Activated naive CD8-positive, alpha-beta T cell treated with anti-CD3 and anti-CD28 coated beads, Interleukin-2, amount 50 U/mL, for 16 hours (primary cell): Measurements from ENCODE around the gene TADA3.

Source experiments
- DNase-seq: peaks from one replicate; pipeline ENCODE4 v3.0.0-alpha.2; 2020; ENCODE audit warnings: low read depth, low spot score

TADA3 gene, protein sequence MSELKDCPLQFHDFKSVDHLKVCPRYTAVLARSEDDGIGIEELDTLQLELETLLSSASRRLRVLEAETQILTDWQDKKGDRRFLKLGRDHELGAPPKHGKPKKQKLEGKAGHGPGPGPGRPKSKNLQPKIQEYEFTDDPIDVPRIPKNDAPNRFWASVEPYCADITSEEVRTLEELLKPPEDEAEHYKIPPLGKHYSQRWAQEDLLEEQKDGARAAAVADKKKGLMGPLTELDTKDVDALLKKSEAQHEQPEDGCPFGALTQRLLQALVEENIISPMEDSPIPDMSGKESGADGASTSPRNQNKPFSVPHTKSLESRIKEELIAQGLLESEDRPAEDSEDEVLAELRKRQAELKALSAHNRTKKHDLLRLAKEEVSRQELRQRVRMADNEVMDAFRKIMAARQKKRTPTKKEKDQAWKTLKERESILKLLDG

DNA sequence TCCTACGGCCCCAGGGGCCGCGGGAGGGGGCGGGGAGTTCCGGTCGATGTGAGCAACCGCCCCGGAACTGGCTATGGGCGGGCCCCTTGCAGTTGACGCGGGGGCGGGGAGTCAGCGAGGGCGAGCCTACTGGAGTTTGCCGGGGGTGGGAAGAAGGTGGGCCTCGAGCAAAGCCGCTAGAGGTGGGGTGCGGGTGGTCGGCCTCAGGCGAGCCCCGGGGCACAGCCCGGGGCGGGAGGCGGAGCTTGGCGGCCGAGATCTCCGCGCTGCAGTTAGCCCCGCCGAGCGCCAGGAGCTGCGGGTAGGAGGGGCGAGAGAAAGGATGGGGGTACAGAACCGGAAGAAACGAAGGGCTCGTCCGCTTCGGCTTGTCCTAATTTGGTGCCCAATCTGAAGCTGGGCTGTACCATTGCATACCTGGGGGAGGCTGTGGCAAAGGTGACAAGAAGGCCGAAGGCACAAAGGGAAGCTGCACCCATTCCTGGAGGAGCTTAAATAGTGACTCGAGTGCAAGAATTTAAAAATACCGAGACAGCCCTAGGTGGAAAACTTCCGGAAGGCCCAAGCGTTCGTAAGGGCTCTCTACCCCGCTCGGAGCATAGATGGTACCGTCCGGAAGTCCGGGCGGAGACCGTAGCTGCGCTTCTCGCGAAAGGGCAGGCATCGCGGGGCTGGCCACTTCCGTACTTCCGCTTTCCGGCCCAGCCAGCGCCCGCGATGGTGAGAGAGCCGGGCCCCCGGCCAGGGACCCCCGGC lies at the start of gene TADA3, which contains the start of gene ARPC4:
Gene TADA3 (minus strand): TSS at position 69 of the 756 bp plus-strand sequence. CDS start 1,007 bp downstream, outside the sequence.
Gene ARPC4 (plus strand): TSS at position 678 of the 756 bp plus-strand sequence. CDS start 40 bp downstream, at position 718.
- peak; percentile 77 for DNase-seq

DNA sequence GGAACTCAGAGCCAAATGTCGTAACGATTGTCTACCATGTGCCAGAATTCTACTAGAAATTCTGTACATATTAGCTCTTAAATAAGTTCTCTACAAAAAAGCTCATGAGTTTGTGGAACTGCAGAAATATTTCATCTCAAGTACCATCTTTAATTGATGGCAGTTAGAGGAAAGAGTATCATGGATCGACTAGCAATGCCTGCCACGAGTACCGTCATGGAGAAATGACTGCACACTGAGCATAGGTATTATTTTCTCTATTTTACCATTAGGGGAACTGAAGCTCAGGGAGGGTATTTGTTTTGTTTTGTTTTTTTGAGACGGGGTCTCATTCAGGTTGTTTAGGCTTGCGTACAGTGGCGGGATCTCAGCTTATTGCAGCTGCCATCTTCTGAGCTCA lies 48.7 kb upstream of the TADA3 start:
- no peak for DNase-seq

DNA sequence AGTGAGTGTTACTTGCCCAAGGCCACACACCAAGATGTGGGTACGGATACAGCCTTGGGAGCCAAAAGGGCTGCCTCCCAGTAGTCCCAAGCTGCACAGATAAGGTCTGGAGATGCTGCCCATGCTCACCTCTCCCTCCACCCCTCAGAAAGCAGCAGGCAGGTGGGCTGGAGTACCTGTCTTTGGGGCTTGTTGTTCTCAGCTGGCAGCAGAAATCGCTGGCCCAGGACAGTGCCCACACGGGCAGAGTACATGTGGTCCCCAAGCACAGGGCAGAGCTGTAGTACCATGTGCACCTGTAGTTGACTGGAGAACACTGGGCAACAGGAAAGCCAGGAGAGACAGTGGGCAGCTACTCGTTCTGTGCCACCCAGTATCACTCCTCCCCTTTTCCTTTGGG lies 46.6 kb upstream of the TADA3 start:
- DNase-seq: no peak

DNA sequence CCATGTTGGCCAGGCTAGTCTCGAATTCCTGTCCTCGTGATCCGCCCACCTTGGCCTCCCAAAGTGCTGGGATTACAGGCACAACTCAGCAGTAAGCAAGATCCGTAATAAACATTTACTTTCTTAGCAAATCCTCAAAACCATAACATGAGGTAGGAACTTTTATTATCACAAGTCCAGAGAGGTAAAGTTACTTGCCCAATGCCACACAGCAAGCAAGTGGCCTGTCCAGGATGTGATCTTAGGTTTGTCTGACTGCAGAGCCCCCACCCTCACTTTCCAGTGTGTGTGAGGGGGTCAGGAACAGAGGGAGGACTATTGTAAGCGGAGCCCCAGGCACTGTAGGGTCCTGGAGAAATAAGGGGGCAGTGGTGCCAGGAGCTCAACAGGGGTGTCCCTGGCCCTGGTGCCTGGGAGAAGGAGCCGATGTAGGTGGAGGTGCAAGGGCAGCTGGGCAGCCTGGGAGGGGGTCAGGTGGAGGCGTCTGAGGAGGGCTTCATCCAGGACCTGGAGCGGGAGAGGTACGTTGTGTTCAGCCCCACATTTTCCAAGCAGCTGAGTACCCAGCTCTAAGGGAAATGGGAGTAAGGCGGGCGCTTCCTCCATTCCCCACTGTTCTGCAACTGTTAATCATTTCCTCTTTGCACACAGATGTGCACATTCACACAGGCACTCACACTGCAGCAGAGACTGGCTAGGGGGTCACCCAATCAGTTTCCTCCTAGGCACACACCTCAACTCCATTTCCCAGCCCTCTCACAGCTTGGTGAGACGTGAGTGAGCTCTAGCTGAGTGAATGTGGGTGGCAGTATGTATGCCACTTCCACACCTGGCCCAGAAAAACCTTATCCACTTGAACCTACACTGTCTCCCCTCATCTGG lies 45.7 kb upstream of the TADA3 start:
- DNase-seq: no peak

DNA sequence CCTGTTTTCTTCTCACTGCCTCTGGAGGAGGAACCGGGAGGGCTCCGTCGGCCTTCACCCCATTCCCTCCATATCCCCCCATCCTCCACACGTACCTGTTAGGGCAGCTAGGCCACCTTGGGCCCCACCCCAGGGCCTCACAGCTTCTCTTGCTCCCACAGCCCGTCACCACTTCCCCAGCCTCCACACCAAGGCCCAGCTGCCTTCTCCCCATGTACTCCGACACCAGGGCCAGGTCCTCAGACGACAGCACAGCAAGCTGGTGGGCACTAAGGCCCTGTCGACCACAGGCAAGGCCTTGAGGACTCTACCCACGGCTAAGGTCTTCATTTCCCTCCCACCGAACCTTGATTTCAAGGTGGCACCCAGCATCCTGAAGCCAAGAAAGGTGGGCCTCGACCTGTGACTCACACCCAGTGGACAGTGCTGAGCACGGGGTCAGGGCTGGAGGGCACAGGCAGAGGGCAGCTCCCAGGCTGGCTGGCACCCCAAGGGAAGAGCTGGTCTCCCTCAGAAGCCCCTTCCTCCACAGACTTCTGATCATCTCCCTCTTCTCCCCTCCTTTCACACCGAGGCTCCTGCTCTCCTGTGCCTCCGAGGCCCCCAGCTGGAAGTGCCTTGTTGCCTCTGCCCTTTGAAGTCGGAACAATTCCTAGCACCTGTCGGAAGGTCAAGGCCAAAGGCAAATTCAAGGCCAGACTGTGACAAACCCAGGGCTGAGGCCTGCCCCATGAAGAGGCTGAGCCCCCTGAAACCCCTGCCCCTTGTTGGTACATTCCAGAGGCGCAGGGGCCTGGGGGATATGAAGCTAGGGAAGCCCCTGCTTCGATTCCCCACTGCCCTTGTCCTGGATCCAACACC lies 42.5 kb upstream of the TADA3 start:
- no peak for DNase-seq

DNA sequence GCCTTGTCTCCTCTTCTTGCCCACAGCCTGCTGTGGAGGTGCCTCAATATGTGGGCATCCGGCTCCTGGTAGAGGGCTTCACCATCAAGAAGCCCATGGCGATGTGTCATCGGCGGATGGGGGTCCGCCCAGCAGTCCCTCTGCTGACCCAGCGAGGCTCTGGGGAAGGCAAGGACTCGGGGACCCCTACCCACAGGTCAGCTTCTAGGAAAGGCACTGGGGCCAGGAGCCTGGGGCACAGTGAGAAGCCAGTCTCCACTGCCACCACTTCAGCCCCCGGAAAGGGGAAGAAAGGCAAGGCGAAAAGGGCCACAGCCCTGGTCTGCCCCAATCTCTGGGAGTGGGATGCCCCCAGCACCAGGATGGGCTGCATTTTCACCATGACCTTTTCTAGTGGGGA lies 40.8 kb upstream of the TADA3 start:
- no peak for DNase-seq

DNA sequence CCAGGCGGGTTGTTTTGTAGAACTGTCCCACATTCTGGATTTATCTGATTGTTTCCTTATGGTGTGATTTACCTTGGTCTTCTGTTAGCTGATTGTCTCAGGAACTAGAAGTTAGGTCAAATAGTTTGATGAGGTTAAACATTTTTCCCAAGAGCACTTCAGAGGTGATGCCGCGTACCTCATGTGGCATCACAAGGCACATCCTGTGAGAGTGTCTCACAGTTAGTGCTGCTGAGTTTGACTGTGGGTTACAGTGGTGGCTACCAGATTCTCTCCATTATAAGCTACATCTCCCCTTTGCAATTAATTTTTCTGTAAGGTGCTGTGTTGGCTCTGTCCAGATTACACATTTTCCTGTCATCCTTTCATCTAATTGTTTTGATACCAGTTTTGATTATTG lies 39.0 kb upstream of the TADA3 start:
- no peak for DNase-seq

DNA sequence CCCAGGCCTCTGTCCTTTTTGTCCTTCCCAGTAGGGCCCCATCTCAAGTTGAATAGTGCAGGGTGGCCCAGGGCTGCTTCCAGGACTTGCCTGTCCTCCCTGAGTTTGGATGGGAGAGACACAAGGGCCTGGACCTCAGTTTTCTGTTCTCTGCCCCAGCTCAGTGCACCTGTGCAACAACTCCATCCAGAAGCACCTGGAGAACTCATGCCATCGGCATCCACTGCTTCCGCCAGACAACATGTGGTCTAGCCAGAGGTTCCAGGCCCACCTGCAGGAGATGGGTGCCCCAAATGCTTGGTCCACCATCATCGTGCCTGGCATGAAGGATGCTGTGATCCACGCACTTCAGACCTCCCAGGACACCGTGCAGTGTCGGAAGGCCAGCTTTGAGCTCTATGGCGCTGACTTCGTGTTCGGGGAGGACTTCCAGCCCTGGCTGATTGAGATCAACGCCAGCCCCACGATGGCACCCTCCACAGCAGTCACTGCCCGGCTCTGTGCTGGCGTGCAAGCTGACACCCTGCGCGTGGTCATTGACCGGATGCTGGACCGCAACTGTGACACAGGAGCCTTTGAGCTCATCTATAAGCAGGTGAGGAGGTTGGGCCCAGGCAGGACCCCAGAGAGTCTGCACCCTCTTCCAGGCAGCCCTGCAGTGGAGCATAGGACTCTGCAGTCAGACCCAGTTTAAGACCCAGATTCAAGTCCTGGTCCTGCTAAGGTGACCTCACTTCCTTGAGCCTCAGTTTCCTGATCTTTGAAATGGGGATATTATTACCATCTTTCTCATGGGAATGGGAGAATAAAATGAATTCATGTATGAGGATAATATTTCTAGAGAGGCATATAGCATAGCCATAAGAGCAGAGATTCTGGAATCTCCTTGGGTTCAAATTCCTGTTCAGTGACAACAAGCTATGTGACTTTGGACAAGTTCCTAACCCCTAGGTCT lies 36.8 kb upstream of the TADA3 start:
- no peak for DNase-seq

DNA sequence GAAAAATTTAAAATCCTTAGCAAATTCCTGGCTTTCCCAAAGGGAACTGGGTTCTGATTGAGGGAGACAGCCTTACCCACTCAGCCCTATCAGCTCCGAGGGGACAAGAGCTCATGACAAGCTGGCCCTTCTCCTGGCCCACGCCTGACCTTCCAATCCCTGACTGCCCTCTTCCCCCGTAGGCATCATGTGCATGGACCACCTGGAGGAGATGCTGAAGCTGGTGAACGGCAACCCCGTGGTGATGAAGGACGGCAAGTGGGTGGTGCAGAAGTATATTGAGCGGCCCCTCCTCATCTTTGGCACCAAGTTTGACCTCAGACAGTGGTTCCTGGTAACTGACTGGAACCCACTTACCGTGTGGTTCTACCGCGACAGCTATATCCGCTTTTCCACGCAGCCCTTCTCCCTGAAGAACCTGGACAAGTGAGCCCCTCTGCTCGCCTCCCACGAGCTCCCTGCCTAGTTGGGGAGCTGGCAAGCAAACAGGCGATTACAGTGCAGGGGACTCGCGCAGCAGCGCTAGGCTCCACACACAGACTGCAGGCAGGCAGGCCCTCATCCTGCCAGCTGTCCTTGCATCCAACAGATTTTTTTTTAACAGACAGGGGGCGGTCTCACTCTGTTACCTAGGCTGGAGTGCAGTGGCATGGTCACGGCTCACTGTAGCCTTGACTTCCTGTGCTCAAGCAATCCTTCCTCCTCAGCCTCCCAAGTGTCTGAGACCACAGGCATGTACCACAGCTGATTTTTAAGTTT lies 34.7 kb upstream of the TADA3 start:
- no peak for DNase-seq

DNA sequence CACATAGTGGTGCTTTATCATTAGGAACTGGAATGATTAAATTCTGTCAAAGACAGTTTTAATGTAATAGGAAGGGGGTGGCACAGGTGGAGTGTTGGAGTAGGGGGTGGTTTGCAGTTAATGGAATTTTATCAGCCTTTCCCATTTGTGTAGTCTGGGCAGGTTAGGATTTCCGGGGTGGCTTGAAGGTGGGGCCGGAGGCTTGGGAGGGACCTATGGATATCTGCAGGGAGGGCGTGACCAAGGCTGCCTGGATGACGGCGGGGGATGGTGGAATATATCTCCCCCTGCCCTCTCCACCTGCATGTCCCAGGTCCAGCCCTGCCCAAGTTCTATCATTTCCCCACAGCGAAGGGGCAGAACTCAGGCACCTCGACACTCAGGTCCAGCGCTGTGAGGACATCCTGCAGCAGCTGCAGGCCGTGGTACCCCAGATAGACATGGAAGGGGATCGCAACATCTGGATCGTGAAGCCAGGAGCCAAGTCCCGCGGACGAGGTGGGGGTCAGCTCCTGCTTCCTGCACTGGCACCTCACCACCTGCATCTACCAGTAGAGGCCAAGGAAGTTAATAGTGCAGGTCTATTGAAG lies 33.3 kb upstream of the TADA3 start:
- no peak for DNase-seq

DNA sequence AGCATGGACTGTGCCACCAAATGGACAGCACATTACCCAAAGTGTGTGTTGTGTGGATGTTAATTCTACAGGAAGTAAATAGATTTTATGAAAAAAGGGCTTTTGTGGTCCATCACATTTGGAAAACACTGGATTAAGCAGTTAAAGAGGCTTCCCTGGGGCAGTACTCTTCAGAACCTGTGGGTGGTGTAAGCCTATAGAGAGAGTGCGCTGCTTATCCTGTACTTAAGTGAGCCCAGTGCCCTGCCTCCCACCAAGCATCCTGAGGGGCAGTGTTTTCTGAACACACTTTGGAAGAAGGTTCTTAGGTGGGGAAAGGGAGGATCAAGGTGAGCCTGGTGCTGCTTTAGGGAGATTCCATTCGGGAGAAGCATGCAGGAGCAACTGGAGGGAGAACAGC lies 28.7 kb upstream of the TADA3 start:
- DNase-seq: no peak

DNA sequence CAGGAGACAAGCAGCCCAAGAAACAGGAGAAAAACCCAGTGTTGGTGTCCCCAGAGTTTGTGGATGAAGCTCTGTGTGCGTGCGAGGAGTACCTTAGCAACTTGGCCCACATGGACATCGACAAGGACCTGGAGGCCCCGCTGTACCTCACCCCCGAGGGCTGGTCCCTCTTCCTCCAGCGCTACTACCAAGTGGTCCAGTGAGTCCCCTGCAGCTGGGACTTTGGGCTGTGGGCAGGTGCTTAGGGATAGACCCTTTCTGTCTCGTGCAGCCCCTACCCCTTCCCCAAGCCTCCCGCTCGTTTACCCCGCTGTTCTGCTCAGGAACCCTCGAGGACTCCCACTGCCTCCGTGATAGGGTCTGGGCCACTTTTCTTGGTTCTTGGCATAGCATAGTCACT lies 28.3 kb upstream of the TADA3 start:
- no peak for DNase-seq

DNA sequence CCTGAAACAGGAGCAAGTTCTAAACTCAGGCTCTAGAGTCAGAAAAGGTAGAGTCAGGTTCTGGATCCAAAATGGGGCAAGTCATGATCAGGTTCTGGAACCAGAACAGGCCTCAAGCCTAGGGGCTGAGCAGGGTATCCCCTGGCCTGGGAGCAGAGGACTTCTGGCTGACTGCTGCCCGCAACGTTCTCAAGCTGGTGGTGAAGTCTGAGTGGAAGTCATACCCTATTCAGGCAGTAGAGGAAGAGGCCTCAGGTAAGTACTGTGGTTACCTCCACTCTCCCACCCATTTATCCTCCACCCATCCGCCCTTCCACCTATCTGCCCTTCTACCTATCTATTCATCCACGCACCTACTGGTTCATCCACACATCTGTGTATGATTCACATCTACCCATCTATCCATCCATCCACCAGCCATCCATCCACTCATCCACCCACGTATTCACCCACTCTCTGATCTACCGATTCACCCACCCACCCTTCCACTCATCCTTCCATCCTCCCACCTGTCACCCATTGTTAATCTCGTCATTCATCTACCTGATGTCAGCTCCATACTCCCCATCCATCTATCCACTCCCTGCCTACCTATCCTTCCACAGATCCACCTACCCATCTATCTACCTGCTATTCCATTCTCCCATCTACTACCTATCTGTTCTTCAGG lies 26.5 kb upstream of the TADA3 start:
- DNase-seq: no peak

DNA sequence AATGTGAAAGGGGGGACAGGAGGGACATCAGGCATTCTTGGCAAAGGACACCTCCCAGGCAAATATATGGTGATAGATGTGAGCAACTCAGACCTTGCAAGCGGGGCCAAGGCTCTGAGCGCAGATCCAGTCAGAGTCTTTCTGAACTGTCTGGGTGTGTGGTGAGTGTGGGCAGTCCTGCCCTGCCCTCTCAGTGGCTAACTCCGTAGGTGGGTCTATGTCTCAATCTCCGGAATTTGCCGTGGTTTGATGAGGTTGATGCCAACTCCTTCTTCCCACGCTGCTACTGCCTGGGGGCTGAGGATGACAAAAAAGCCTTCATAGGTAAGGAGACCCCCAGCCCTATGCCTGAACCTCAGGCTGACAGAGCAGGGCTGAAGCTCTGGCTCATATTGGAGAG lies 25.2 kb upstream of the TADA3 start:
- no peak for DNase-seq

DNA sequence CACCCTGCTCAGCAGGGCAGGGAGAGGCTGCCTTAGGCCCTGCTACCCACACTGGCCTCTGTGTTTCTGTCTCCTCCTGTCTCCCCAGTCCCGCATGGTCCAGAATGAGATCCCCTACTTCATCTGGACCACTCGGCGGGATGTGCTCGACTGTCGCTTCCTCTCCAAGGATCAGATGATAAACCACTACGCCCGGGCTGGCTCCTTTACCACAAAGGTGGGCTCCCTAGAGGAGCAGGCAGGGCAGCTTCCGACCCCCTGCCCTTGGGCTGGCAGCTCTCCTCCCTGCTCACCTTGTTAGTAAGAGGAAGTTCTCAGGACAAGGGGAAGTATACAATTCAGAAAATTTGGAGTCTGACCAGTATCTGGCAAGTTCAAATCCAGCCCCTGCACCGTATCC lies 23.7 kb upstream of the TADA3 start:
- DNase-seq: no peak

DNA sequence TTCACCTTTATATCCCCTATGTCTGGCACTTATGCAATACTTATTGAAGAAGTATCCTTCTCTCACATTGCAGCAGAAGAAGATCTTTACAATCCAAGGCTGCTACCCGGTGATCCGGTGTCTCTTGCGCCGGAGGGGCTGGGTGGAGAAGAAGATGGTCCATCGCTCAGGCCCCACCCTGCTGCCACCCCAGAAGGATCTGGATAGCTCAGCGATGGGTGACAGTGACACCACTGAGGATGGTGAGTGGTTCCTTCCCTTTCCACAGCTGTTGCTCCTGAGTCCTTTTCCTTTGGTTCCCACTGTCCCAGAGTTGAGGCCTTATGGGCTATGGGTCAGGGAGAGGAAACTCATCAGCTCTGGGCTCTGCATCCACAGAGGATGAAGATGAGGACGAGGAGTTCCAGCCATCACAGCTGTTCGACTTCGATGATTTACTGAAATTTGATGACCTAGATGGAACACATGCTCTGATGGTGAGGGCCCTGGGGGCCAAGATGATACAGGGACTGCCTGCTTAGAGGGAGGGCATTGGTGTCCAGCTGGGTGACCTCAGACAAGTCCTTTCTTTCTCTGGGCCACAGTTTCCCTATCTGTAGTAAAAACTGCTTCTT lies 20.7 kb upstream of the TADA3 start:
- no peak for DNase-seq

DNA sequence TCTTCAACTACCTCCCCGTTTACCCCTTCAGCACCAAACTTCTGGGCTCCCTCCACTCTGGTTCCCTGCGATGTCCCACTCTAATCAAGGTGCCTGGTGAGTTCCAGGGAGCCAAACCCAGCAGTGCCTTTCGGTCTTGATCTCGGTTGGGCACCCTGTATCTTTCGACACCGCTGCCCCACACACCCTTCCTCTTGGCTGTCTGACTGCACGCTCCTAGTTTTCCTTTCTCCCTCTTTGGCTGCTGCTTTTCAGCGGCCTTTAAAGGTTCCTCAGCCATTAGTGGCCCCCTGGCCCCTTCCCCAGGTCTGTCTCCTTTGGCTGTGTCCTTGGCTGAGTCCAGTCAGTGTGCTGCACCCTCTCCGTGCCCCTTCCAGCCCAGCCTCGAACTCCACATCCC lies 18.6 kb upstream of the TADA3 start:
- no peak for DNase-seq

DNA sequence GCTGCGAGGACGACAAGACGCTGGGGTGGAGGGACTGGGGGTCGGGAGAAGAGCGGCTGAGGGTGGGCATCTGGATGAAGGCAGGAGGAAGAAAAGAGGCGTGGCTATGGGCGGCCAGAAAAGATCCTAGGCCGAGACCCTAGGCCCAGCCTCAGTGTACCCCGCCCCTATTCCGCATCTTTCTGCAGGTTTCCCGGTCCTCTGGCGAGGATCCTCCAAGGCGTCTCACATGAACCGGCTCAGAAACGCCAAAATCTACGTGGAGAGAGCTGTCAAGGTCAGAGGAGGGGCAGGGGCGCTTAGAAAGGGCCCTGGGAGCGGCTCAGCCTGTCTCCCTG lies 18.1 kb upstream of the TADA3 start:
- DNase-seq: no peak
